Heart left ventricle (tissue), 13 donors: ENCODE data around the gene APH1A.

ENCODE experiments used
- CTCF ChIP-seq, 12 donors: fragments of 200-600 bp; sonication (generic) in 4 of 12; IDR thresholded peaks; one replicate each; pipeline versions ENCODE4 v1.5.0 to v1.8.0; 2018 to 2022; ENCODE audit warnings: antibody characterized with exemption in 12 of 12, mild to moderate bottlenecking in 5 of 12
- POLR2A ChIP-seq, 2 donors: fragments of 450-650 bp; IDR thresholded peaks; one replicate each; pipeline ENCODE4 v1.6.1; 2017; ENCODE audit warnings: antibody characterized with exemption in 2 of 2, mild to moderate bottlenecking in 2 of 2, moderate library complexity in 2 of 2
- donor health status: ischemic (EF 13 %, LVEDD 7.1; RV severe dilation, severe dysfunction).
- donor health status: DM: no; HTN: yes; CAD: no.
- donor health status: DM: no; HTN: no; CAD: no.
- donor health status: ischemic (EF 25% LVEDD 6.9; RV normal size, moderate dysfunction).
- donor health status: ischemic (EF 25% LVEDD 5.7; RV mildly dilated, moderate dysfunction).
- donor health status: ischemic (EF 35%, LVEDD 5.7; RV mildly dilated, moderate dysfunction).
- donor health status: nonischemic (EF 11% LVEDD 7.7; RV severe dilation, severe dysfunction).
- donor health status: DM: yes; HTN: yes; CAD: no.
- donor health status: PGD.
- donor health status: ischemic (EF 29% LVEDD 5.4; RV normal size, mild dysfunction).
- donor health status: nonischemic (EF 23%, LVEDD 6.1; RV moderate dilation, normal function).

- no peak for TF ChIP-seq CTCF (IDR thresholded peaks at IDR 0.05)
- TF ChIP-seq POLR2A (IDR thresholded peaks at IDR 0.05), result no peak
Measured at GRCh38 chr1:150299716-150300115, 30.9 kb upstream of the APH1A start.
